K562 (cell line): ENCODE data around the gene OTOP1. TPM values are rescaled to one million over a fixed set of nuclear protein-coding genes. Genes with fewer than 3 reads are reported as not detected.

Source experiments
- ATAC-seq: fragments of 200-7000 bp; cut with Tn5 transposase; 3 replicates; pipeline ENCODE4 v1.9.1; 2020; ENCODE audit warnings: moderate library complexity
- BruUV-seq: library from RNA; stranded (reverse); fragments of 400-500 nt; replicated peaks from 2 replicates; lab custom pipeline; 2021; lab: Mats Ljungman, UMichigan
- CTCF ChIA-PET: fragments of 300-600 bp; formaldehyde crosslinking; extraction: SDS; loops from one replicate; lab custom pipeline; 2021; ENCODE audit warnings: low intra/inter-chr PET ratio; lab: Yijun Ruan, JAX
- POLR2A ChIA-PET: fragments of 300-600, 350-650 bp; sonication (Branson Sonifier 250); formaldehyde crosslinking; extraction: SDS; loops from one replicate; lab custom pipeline; 2021; ENCODE audit warnings: antibody characterized with exemption, inconsistent platforms; lab: Yijun Ruan, JAX
- DNase-seq, 4 experiments: peaks; one replicate each; pipeline versions ENCODE4 v3.0.0 to v3.0.0-alpha.2; 2011 to 2018; ENCODE audit warnings: low spot score in 3 of 4, mixed read lengths in 3 of 4; ENCODE audit errors: extremely low read depth in 1 of 4
- FAIRE-seq: peaks from 2 replicates; lab custom pipeline; 2011; peaks lifted over from hg19 to GRCh38; lab: Jason Lieb, UNC
- H2AFZ ChIP-seq: 2 replicates; pipeline ENCODE4 v1.6.0; 2011; ENCODE audit warnings: low read depth, low read length, control low read depth, inconsistent platforms
- H3K27ac ChIP-seq: fragments of 200-600 bp; 3 replicates; pipeline ENCODE4 v1.8.0; 2011; ENCODE audit warnings: low read depth, mild to moderate bottlenecking, control low read depth, inconsistent platforms, low read length, moderate library complexity, mixed read lengths; ENCODE audit errors: extremely low read depth
- H3K27me3 ChIP-seq, 2 experiments: fragments of 300-600 bp in 1 of 2; 2 replicates in 1 of 2; 3 replicates in 1 of 2; pipeline versions ENCODE4 v1.6.0 to v1.8.0; 2011; ENCODE audit warnings: inconsistent platforms in 2 of 2, low read length in 2 of 2, mild to moderate bottlenecking in 1 of 2, mixed read lengths in 1 of 2, moderate library complexity in 1 of 2; ENCODE audit not compliant: control insufficient read depth in 2 of 2, insufficient read depth in 2 of 2
- H3K36me3 ChIP-seq: fragments of 300-600 bp; 3 replicates; pipeline ENCODE4 v1.8.0; 2011; ENCODE audit warnings: mild to moderate bottlenecking, low read length, inconsistent platforms; ENCODE audit not compliant: control insufficient read depth, insufficient read depth
- H3K4me1 ChIP-seq, 2 experiments: fragments of 200-600 bp in 1 of 2; replicated peaks in 1 of 2; 2 replicates in 1 of 2; 3 replicates in 1 of 2; pipeline versions ENCODE4 v1.5.1 to v1.8.0; 2011; ENCODE audit warnings: inconsistent platforms in 2 of 2, low read length in 2 of 2, mild to moderate bottlenecking in 1 of 2, mixed read lengths in 1 of 2, moderate library complexity in 1 of 2; ENCODE audit not compliant: control insufficient read depth in 2 of 2, insufficient read depth in 2 of 2
- H3K4me2 ChIP-seq: 2 replicates; pipeline ENCODE4 v1.6.1; 2011; ENCODE audit warnings: low read length, control low read depth, inconsistent platforms, mixed read lengths; ENCODE audit not compliant: insufficient read depth
- H3K4me3 ChIP-seq: fragments of 200-600 bp; sonication (generic), shearing (Covaris generic); 2 replicates; pipeline ENCODE4 v1.5.1; 2016; ENCODE audit warnings: control low read depth, inconsistent platforms
- H3K79me2 ChIP-seq: fragments of 200-600 bp; 3 replicates; pipeline ENCODE4 v1.8.0; 2011; ENCODE audit warnings: low read length, inconsistent platforms; ENCODE audit not compliant: control insufficient read depth, insufficient read depth
- H3K9ac ChIP-seq, 2 experiments: 2 replicates each; pipeline versions ENCODE4 v1.6.0 to v1.6.1; 2011; ENCODE audit warnings: low read depth in 2 of 2, low read length in 2 of 2, control low read depth in 1 of 2, inconsistent platforms in 1 of 2, mild to moderate bottlenecking in 1 of 2, mixed read lengths in 1 of 2; ENCODE audit not compliant: insufficient read depth in 1 of 2
- H3K9me1 ChIP-seq: one replicate; pipeline ENCODE4 v1.6.0; 2011; ENCODE audit warnings: inconsistent platforms, mild to moderate bottlenecking, low read length, moderate library complexity; ENCODE audit not compliant: control insufficient read depth, insufficient read depth
- H3K9me3 ChIP-seq: replicated peaks from 2 replicates; pipeline ENCODE4 v1.5.1; 2011; ENCODE audit warnings: low read depth, low read length, inconsistent platforms; ENCODE audit not compliant: control insufficient read depth, insufficient read depth
- H4K20me1 ChIP-seq: replicated peaks from 2 replicates; pipeline ENCODE4 v1.6.1; 2011; ENCODE audit warnings: low read length, inconsistent platforms, mixed read lengths; ENCODE audit not compliant: control insufficient read depth, insufficient read depth
- BRF2 ChIP-seq: IDR thresholded peaks from 3 replicates; pipeline ENCODE4 v1.6.1; 2011; ENCODE audit warnings: borderline replicate concordance, mild to moderate bottlenecking; ENCODE audit not compliant: insufficient read length, insufficient read depth
- COPS2 ChIP-seq: fragments of 450-650 bp; conservative IDR thresholded peaks from 2 replicates; pipeline ENCODE4 v1.6.1; 2016; ENCODE audit warnings: mild to moderate bottlenecking, moderate library complexity
- FOXK2 ChIP-seq, 2 experiments: fragments of 450-650 bp; IDR thresholded peaks in 1 of 2; conservative IDR thresholded peaks in 1 of 2; 2 replicates each; pipeline ENCODE4 v1.6.1; 2016; ENCODE audit warnings: low read depth in 2 of 2, mild to moderate bottlenecking in 1 of 2
- HCFC1 ChIP-seq: IDR thresholded peaks from 2 replicates; pipeline ENCODE4 v1.6.1; 2012; ENCODE audit warnings: low read depth, low read length, improper control_type of control experiment
- HDAC2 ChIP-seq: fragments of 450-650 bp; IDR thresholded peaks from 2 replicates; pipeline ENCODE4 v1.6.1; 2016; ENCODE audit warnings: mild to moderate bottlenecking
- HDAC3 ChIP-seq: fragments of 450-650 bp; IDR thresholded peaks from 2 replicates; pipeline ENCODE4 v1.6.1; 2018; ENCODE audit warnings: borderline replicate concordance, mild to moderate bottlenecking, moderate library complexity; ENCODE audit not compliant: partially characterized antibody
- HDAC8 ChIP-seq: fragments of 450-650 bp; IDR thresholded peaks from 2 replicates; pipeline ENCODE4 v1.6.1; 2016; ENCODE audit warnings: mild to moderate bottlenecking, missing genetic modification characterization, moderate library complexity, missing compliant biosample characterization
- HIVEP1 ChIP-seq: fragments of 250-450 bp; sonication (Bioruptor Pico); IDR thresholded peaks from 2 replicates; pipeline ENCODE4 v1.4.0; 2020; ENCODE audit warnings: mild to moderate bottlenecking
- HMGN3 ChIP-seq: IDR thresholded peaks from 2 replicates; pipeline ENCODE4 v1.6.1; 2011; ENCODE audit warnings: borderline replicate concordance, low read depth, mild to moderate bottlenecking, mixed read lengths, low read length; ENCODE audit not compliant: insufficient read length; ENCODE audit errors: extremely low read depth
- IFI16 ChIP-seq: fragments of 250-450 bp; sonication (Bioruptor Pico); IDR thresholded peaks from 2 replicates; pipeline ENCODE4 v2.1.2; 2022; ENCODE audit warnings: mild to moderate bottlenecking, inconsistent platforms
- MYC ChIP-seq, 2 experiments: fragments of 250-450 bp in 1 of 2; sonication (Bioruptor Pico) in 1 of 2; IDR thresholded peaks; 2 replicates each; pipeline versions ENCODE4 v1.5.1 to v1.6.1; 2012 to 2021; ENCODE audit warnings: low read depth in 2 of 2, borderline replicate concordance in 1 of 2, improper control_type of control experiment in 1 of 2, low read length in 1 of 2, mild to moderate bottlenecking in 1 of 2, moderate library complexity in 1 of 2
- NEUROD1 ChIP-seq: fragments of 150-350 bp; IDR thresholded peaks from 2 replicates; pipeline ENCODE4 v1.6.1; 2014; ENCODE audit warnings: borderline replicate concordance, low read length, low read depth; ENCODE audit not compliant: partially characterized antibody
- SOX6 ChIP-seq: fragments of 450-650 bp; IDR thresholded peaks from 2 replicates; pipeline ENCODE4 v1.6.1; 2014; ENCODE audit warnings: mild to moderate bottlenecking
- ZBED1 ChIP-seq: IDR thresholded peaks from 2 replicates; pipeline ENCODE4 v1.6.1; 2014
- ZNF134 ChIP-seq: fragments of 250-450 bp; sonication (Bioruptor Pico); conservative IDR thresholded peaks from 2 replicates; pipeline ENCODE4 v1.4.0; 2020
- ZNF280B ChIP-seq: fragments of 250-450 bp; sonication (Bioruptor Pico); IDR thresholded peaks from 2 replicates; pipeline ENCODE4 v1.5.1; 2021; ENCODE audit warnings: mild to moderate bottlenecking
- ZNF449 ChIP-seq: fragments of 250-450 bp; sonication (Bioruptor Pico); IDR thresholded peaks from 2 replicates; pipeline ENCODE4 v1.8.0; 2022; ENCODE audit warnings: moderate library complexity, mild to moderate bottlenecking, inconsistent platforms
- ZNF57 ChIP-seq: fragments of 450-650 bp; formaldehyde crosslinking; IDR thresholded peaks from 2 replicates; pipeline ENCODE4 v1.4.0; 2020; ENCODE audit warnings: mild to moderate bottlenecking, moderate library complexity
- WGBS: fragments of 100-300 bp; shearing (Covaris generic); methylation state at CpG from one replicate; pipeline ENCODE4 v1.1.6; 2016; ENCODE audit warnings: low coverage, mixed read lengths; ENCODE audit not compliant: insufficient coverage; ENCODE audit errors: missing lambda C conversion rate; 5-methylcytosine and 5-hydroxymethylcytosine counted together
- in situ Hi-C: fragments of 300-500 bp; cut with MboI; formaldehyde crosslinking; loops from 4 replicates; pipeline ENCODE4 v1.15.0; 2018; ENCODE audit warnings: inconsistent platforms, mixed read lengths
- intact Hi-C: fragments of 100-400 bp; cut with micrococcal nuclease; formaldehyde crosslinking; loops from 2 replicates; pipeline ENCODE4 v1.14.2; 2022
- polyA plus RNA-seq, 8 experiments: library from polyadenylated mRNA; depleted of rRNA in 4 of 8; stranded (reverse) in 5 of 8; unstranded in 3 of 8; fragments of >200 nt; fragmentation: Nextera tagmentation in 2 of 8; fragmentation: Illumina TruSeq in 1 of 8; extraction: Ambion mirVana in 2 of 8; extraction: Trizol in 1 of 8; gene quantifications; 2 replicates each; pipeline versions ENCODE4 v1.2.1 to v1.2.3, GENCODE V29; 2011 to 2014; ENCODE audit warnings: inconsistent platforms in 1 of 8, missing spikeins in 1 of 8
- total RNA-seq, 7 experiments: library from RNA; depleted of rRNA in 6 of 7; stranded (reverse); fragments of >200 nt in 6 of 7; fragmentation: Illumina TruSeq in 2 of 7; extraction: Trizol in 2 of 7; gene quantifications; 2 replicates each; pipeline versions ENCODE4 v1.2.1 to v1.2.3, GENCODE V29; 2011 to 2021; ENCODE audit warnings: low replicate concordance in 1 of 7

Gene OTOP1
- total and polyA plus RNA-seq, 9 of the 15 experiments (the other 6 are each of a cell fraction or from before 2014, with no cell fraction given), result not detected

GRCh38 chr4:4217113-4217512, 9.6 kb downstream of the OTOP1 start:
- no peak for DNase-seq
- no peaks in the 10 kb centered on the region for H3K36me3 ChIP-seq
- ATAC-seq, result no peak
- 2% methylated on average over 5 of the region's 5 CpGs for WGBS
- H3K4me2 ChIP-seq, result no peak overlapping the region
- peaks cover 2 to 8% of the 10 kb centered on the region in 2 experiments; a peak in 1 of 5 replicates for H3K27me3 ChIP-seq
- H3K9me1 ChIP-seq, result no peaks in the 10 kb centered on the region
- no TSS peak for BruUV-seq
- intact Hi-C loops, result no loop called here
- H3K27ac ChIP-seq, result no peak overlapping the region
- in situ Hi-C loops, result no loop called here
- ChIA-PET POLR2A (no interaction called here), CTCF (no interaction called here)
- H3K79me2 ChIP-seq, result no peaks in the 10 kb centered on the region
- H3K4me3 ChIP-seq, result no peak overlapping the region
- no peaks in the 10 kb centered on the region for H3K9me3 ChIP-seq
- H3K4me1 ChIP-seq, result no peaks in the 10 kb centered on the region
- H2AFZ ChIP-seq, result no peak overlapping the region
- FAIRE-seq, result no peak
- H4K20me1 ChIP-seq, result no peaks in the 10 kb centered on the region
- no peak overlapping the region for H3K9ac ChIP-seq
- TF ChIP-seq COPS2 (no peak), HDAC3 (no peak), ZNF57 (CRISPR knock-in tag) (no peak), ZNF280B (CRISPR knock-in tag) (no peak), HIVEP1 (CRISPR knock-in tag) (no peak), HDAC2 (no peak), NEUROD1 (no peak), SOX6 (no peak), ZNF449 (CRISPR knock-in tag) (no peak), ZBED1 (no peak), IFI16 (CRISPR knock-in tag) (no peak), HMGN3 (no peak), ZNF134 (CRISPR knock-in tag) (no peak), FOXK2 (conservative IDR thresholded peaks at IDR 0.05 in 1 of 2, IDR thresholded peaks at IDR 0.05 in 1 of 2; ENCODE audit: low read depth in 2 of 2) (no peak), BRF2 (no peak), MYC (IDR thresholded peaks at IDR 0.05; ENCODE audit: low read depth, low read length) (no peak), MYC (CRISPR knock-in tag; IDR thresholded peaks at IDR 0.05; ENCODE audit: borderline replicate concordance, low read depth) (no peak), HDAC8 (tag) (no peak), HCFC1 (no peak)
